Stimulated activated CD4-positive, alpha-beta T cell treated with anti-CD3 and anti-CD28 coated beads, Interleukin-4, amount 100 ng/mL, for 1 hour (primary cell): ENCODE data around the gene DHRS4L2.
"Not testable (repeated sequence)": the region's sequence is repeated elsewhere in the genome, so short reads cannot be mapped to it uniquely, and the experiment has no call there.

ENCODE experiments used
- DNase-seq: peaks from one replicate; pipeline ENCODE4 v3.0.0-alpha.2; 2020

DHRS4L2 gene

GRCh38 chr14:23974041-23974440, 14.7 kb upstream of the DHRS4L2 start:
- not testable (repeated sequence) for DNase-seq

- DNase-seq: not testable (repeated sequence)
Measured at GRCh38 chr14:23977208-23977607, 11.5 kb upstream of the DHRS4L2 start.

- DNase-seq: not testable (repeated sequence)
Measured at GRCh38 chr14:23981951-23982813, 6.5 kb upstream of the DHRS4L2 start.

GRCh38 chr14:23984891-23985602, 3.7 kb upstream of the DHRS4L2 start:
- DNase-seq: no peak

GRCh38 chr14:23988223-23988606, 514 bp upstream of the DHRS4L2 start:
- DNase-seq: not testable (repeated sequence)

GRCh38 chr14:23989734-23990445, 1.2 kb downstream of the DHRS4L2 start:
- DNase-seq: not testable (repeated sequence)

GRCh38 chr14:23990961-23991360, 2.2 kb downstream of the DHRS4L2 start:
- not testable (repeated sequence) for DNase-seq

GRCh38 chr14:23993042-23993441, 4.3 kb downstream of the DHRS4L2 start:
- not testable (repeated sequence) for DNase-seq

GRCh38 chr14:23996009-23996408, 7.3 kb downstream of the DHRS4L2 start:
- not testable (repeated sequence) for DNase-seq

- DNase-seq: not testable (repeated sequence)
Measured at GRCh38 chr14:23996825-23997224, 8.1 kb downstream of the DHRS4L2 start.

- DNase-seq: not testable (repeated sequence)
Measured at GRCh38 chr14:23999640-24000039, 10.9 kb downstream of the DHRS4L2 start.

- not testable (repeated sequence) for DNase-seq
Measured at GRCh38 chr14:24001078-24001477, 12.3 kb downstream of the DHRS4L2 start.

- not testable (repeated sequence) for DNase-seq
Measured at GRCh38 chr14:24001679-24002078, 12.9 kb downstream of the DHRS4L2 start.

GRCh38 chr14:24006471-24006816, 17.7 kb downstream of the DHRS4L2 start:
- DNase-seq: not testable (repeated sequence)

GRCh38 chr14:24006817-24007652, 18.3 kb downstream of the DHRS4L2 start:
- DNase-seq: peak; percentile 74

GRCh38 chr14:24011051-24011450, 22.3 kb downstream of the DHRS4L2 start:
- no peak for DNase-seq

GRCh38 chr14:24012726-24013273, 24.1 kb downstream of the DHRS4L2 start:
- not testable (repeated sequence) for DNase-seq

- DNase-seq: no peak
Measured at GRCh38 chr14:24013654-24014514, 25.2 kb downstream of the DHRS4L2 start.

- DNase-seq: not testable (repeated sequence)
Measured at GRCh38 chr14:24015745-24016144, 27.0 kb downstream of the DHRS4L2 start.

- DNase-seq: not testable (repeated sequence)
Measured at GRCh38 chr14:24018978-24019377, 30.2 kb downstream of the DHRS4L2 start.

GRCh38 chr14:24019944-24020343, 31.2 kb downstream of the DHRS4L2 start:
- DNase-seq: not testable (repeated sequence)
